Fibroblast of lung (primary cell): ENCODE measurements around the gene FBXW9. TPM values are rescaled to one million over a fixed set of nuclear protein-coding genes. Genes with fewer than 3 reads are reported as not detected.
A peak's percentile ranks its signal among the peaks of the same experiment; 100 is the strongest.

Experiments used
- DNase-seq, 2 donors: peaks; one replicate each; pipeline versions ENCODE4 v3.0.0 to v3.0.0-alpha.2; 2010; ENCODE audit warnings: low read depth in 2 of 2
- H2AFZ ChIP-seq: 2 replicates; pipeline ENCODE4 v1.5.1; 2012; ENCODE audit warnings: low read length, control low read depth, inconsistent platforms
- H3K27ac ChIP-seq: 2 replicates; pipeline ENCODE4 v1.5.1; 2011; ENCODE audit warnings: low read length, control low read depth; ENCODE audit not compliant: insufficient read depth
- H3K27me3 ChIP-seq: 2 replicates; pipeline ENCODE4 v1.5.1; 2011; ENCODE audit warnings: mild to moderate bottlenecking, low read length; ENCODE audit not compliant: control insufficient read depth, insufficient read depth
- H3K36me3 ChIP-seq: 2 replicates; pipeline ENCODE4 v1.5.1; 2011; ENCODE audit warnings: low read length; ENCODE audit not compliant: control insufficient read depth, insufficient read depth
- H3K4me1 ChIP-seq: 2 replicates; pipeline ENCODE4 v1.5.1; 2011; ENCODE audit warnings: low read length; ENCODE audit not compliant: control insufficient read depth, insufficient read depth; ENCODE audit errors: extremely low read depth
- H3K4me2 ChIP-seq: 2 replicates; pipeline ENCODE4 v1.5.1; 2011; ENCODE audit warnings: low read length, control low read depth; ENCODE audit not compliant: insufficient read depth; ENCODE audit errors: extremely low read depth
- H3K4me3 ChIP-seq, 4 experiments: fragments of 200-600 bp in 1 of 4; sonication (generic) in 1 of 4; replicated peaks in 1 of 4; 2 replicates each; pipeline ENCODE4 v1.5.1; 2011 to 2016; ENCODE audit warnings: low read length in 4 of 4, low read depth in 3 of 4, mild to moderate bottlenecking in 3 of 4, control low read depth in 2 of 4, inconsistent platforms in 1 of 4, mixed read lengths in 1 of 4; ENCODE audit not compliant: insufficient read depth in 1 of 4; ENCODE audit errors: control extremely low read depth in 1 of 4
- H3K79me2 ChIP-seq: 2 replicates; pipeline ENCODE4 v1.5.1; 2012; ENCODE audit warnings: mild to moderate bottlenecking, low read length, inconsistent platforms; ENCODE audit not compliant: control insufficient read depth, insufficient read depth
- H3K9ac ChIP-seq: 2 replicates; pipeline ENCODE4 v1.5.1; 2011; ENCODE audit warnings: mild to moderate bottlenecking, low read length, control low read depth; ENCODE audit not compliant: insufficient read depth
- H3K9me3 ChIP-seq: 2 replicates; pipeline ENCODE4 v1.5.1; 2012; ENCODE audit warnings: low read depth, low read length; ENCODE audit not compliant: control insufficient read depth, insufficient read depth
- H4K20me1 ChIP-seq: 2 replicates; pipeline ENCODE4 v1.5.1; 2011; ENCODE audit warnings: low read length; ENCODE audit not compliant: control insufficient read depth, insufficient read depth; ENCODE audit errors: extremely low read depth
- EZH2 ChIP-seq: IDR thresholded peaks from 2 replicates; pipeline ENCODE4 v1.5.1; 2012; ENCODE audit warnings: low read length, control low read depth, mild to moderate bottlenecking; ENCODE audit errors: missing control alignments
- polyA plus RNA-seq, 2 donors: library from polyadenylated mRNA; depleted of rRNA in 1 of 2; stranded (reverse) in 1 of 2; unstranded in 1 of 2; fragments of >200 nt; gene quantifications; 2 replicates each; pipeline ENCODE4 v1.2.1, GENCODE V29; 2011 to 2012; ENCODE audit warnings: missing spikeins in 1 of 2
- total RNA-seq: library from RNA; depleted of rRNA; stranded (reverse); fragments of >200 nt; gene quantifications from 2 replicates; pipeline ENCODE4 v1.2.1, GENCODE V29; 2014
- TF ChIP-seq, protein P1 (sequence below), 2 donors: IDR thresholded peaks in 1 of 2; conservative IDR thresholded peaks in 1 of 2; 1 replicate in 1 of 2; 2 replicates in 1 of 2; pipeline ENCODE4 v1.5.1; 2011 to 2012; ENCODE audit warnings: low read length in 2 of 2, control low read depth in 1 of 2, inconsistent platforms in 1 of 2, low read depth in 1 of 2, mild to moderate bottlenecking in 1 of 2

Gene FBXW9
- total and polyA plus RNA-seq, 2 donors (not counting 1 experiment from before 2014, with no cell fraction given), result 3.3 to 4.4 TPM

GRCh38 chr19:12667731-12668302 lies 28.6 kb downstream of the FBXW9 start:
- TF ChIP-seq EZH2, result no peak
- TF ChIP-seq, protein P1, sequence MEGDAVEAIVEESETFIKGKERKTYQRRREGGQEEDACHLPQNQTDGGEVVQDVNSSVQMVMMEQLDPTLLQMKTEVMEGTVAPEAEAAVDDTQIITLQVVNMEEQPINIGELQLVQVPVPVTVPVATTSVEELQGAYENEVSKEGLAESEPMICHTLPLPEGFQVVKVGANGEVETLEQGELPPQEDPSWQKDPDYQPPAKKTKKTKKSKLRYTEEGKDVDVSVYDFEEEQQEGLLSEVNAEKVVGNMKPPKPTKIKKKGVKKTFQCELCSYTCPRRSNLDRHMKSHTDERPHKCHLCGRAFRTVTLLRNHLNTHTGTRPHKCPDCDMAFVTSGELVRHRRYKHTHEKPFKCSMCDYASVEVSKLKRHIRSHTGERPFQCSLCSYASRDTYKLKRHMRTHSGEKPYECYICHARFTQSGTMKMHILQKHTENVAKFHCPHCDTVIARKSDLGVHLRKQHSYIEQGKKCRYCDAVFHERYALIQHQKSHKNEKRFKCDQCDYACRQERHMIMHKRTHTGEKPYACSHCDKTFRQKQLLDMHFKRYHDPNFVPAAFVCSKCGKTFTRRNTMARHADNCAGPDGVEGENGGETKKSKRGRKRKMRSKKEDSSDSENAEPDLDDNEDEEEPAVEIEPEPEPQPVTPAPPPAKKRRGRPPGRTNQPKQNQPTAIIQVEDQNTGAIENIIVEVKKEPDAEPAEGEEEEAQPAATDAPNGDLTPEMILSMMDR (conservative IDR thresholded peaks at IDR 0.05 in 1 of 2, IDR thresholded peaks at IDR 0.05 in 1 of 2; ENCODE audit: low read depth in 1 of 2, low read length in 2 of 2), result no peak
- no peak for DNase-seq
- no peak overlapping the region for H3K9ac ChIP-seq
- peaks cover 7% of the 10 kb centered on the region for H3K36me3 ChIP-seq
- no peaks in the 10 kb centered on the region for H4K20me1 ChIP-seq
- no peaks in the 10 kb centered on the region for H3K9me3 ChIP-seq
- H3K27me3 ChIP-seq, result no peaks in the 10 kb centered on the region
- H3K4me1 ChIP-seq, result peaks cover 12% of the 10 kb centered on the region
- H2AFZ ChIP-seq, result no peak overlapping the region
- peak overlapping the region; percentile 77 for H3K4me2 ChIP-seq
- H3K4me3 ChIP-seq, result peak overlapping the region in 2 of 4 experiments; percentile 86 to 90
- H3K27ac ChIP-seq, result no peak overlapping the region
- peaks cover 30% of the 10 kb centered on the region for H3K79me2 ChIP-seq

GRCh38 chr19:12666265-12667048 lies 30.0 kb downstream of the FBXW9 start, which contains the start of the genes MAN2B1 and WDR83:
MAN2B1 (minus strand) TSS chr19:12666742; CDS start chr19:12666701, 41 bp downstream.
WDR83 (plus strand) TSS chr19:12666807; CDS start chr19:12669791, 2,984 bp downstream.
- Histone ChIP-seq H4K20me1 (no peaks in the 10 kb centered on the region), H3K27me3 (no peaks in the 10 kb centered on the region), H3K36me3 (peaks cover 3% of the 10 kb centered on the region), H3K4me1 (peaks cover 12% of the 10 kb centered on the region), H2AFZ (peak within 1 kb of the TSS; percentile 99), H3K27ac (peak within 1 kb of the TSS; percentile 58), H3K4me3 (peak within 1 kb of the TSS; percentile 50 to 91 (median 82)), H3K9me3 (no peaks in the 10 kb centered on the region), H3K9ac (peak within 1 kb of the TSS; percentile 73), H3K79me2 (peaks cover 30% of the 10 kb centered on the region), H3K4me2 (peak within 1 kb of the TSS; percentile 96)
- no peak for TF ChIP-seq EZH2
- TF ChIP-seq, protein P1 (conservative IDR thresholded peaks at IDR 0.05 in 1 of 2, IDR thresholded peaks at IDR 0.05 in 1 of 2; ENCODE audit: low read depth in 1 of 2, low read length in 2 of 2), result no peak
- peak; percentile 48 to 58 for DNase-seq

- peaks cover 5% of the 10 kb centered on the region for H3K36me3 ChIP-seq
- H4K20me1 ChIP-seq, result no peaks in the 10 kb centered on the region
- no peaks in the 10 kb centered on the region for H3K9me3 ChIP-seq
- no peak for TF ChIP-seq EZH2
- TF ChIP-seq, protein P1 (conservative IDR thresholded peaks at IDR 0.05 in 1 of 2, IDR thresholded peaks at IDR 0.05 in 1 of 2; ENCODE audit: low read depth in 1 of 2, low read length in 2 of 2), result no peak
- DNase-seq, result peak in 1 of 2 donors; percentile 14
- H3K9ac ChIP-seq, result no peak overlapping the region
- H2AFZ ChIP-seq, result peak overlapping the region; percentile 19
- peak overlapping the region; percentile 75 for H3K4me2 ChIP-seq
- no peak overlapping the region for H3K27ac ChIP-seq
- H3K4me1 ChIP-seq, result peaks cover 12% of the 10 kb centered on the region
- peaks cover 29% of the 10 kb centered on the region for H3K79me2 ChIP-seq
- peak overlapping the region; percentile 50 to 91 (median 82) for H3K4me3 ChIP-seq
- H3K27me3 ChIP-seq, result no peaks in the 10 kb centered on the region
Measured at GRCh38 chr19:12665671-12666264, 30.7 kb downstream of the FBXW9 start.
